Common myeloid progenitor, CD34-positive (primary cell): ENCODE results near the gene MYO1A.

Experiments used
- CTCF ChIA-PET: fragments of 350-600 bp; sonication (Branson Sonifier 250); formaldehyde crosslinking; loops from one replicate; lab custom pipeline; 2021; ENCODE audit warnings: antibody characterized with exemption; lab: Charles Lee
- POLR2A ChIA-PET: fragments of 350-600 bp; sonication (Branson Sonifier 250); formaldehyde crosslinking; loops from one replicate; lab custom pipeline; 2021; ENCODE audit warnings: antibody characterized with exemption; lab: Charles Lee
- DNase-seq, 3 donors: peaks; one replicate each; pipeline versions ENCODE4 v3.0.0 to v3.0.0-alpha.2; 2013
- H3K27ac ChIP-seq, 2 experiments: 1 replicate in 1 of 2; 2 replicates in 1 of 2; pipeline ENCODE4 v1.7.0; 2013; ENCODE audit warnings: inconsistent platforms in 2 of 2, low read length in 2 of 2, mild to moderate bottlenecking in 2 of 2, low read depth in 1 of 2, moderate library complexity in 1 of 2; ENCODE audit not compliant: severe bottlenecking in 2 of 2, insufficient read depth in 1 of 2, poor library complexity in 1 of 2
- H3K27me3 ChIP-seq, 5 experiments: replicated peaks in 2 of 5; 1 replicate in 3 of 5; 2 replicates in 2 of 5; pipeline versions ENCODE4 v1.6.1 to v1.7.0; 2013; ENCODE audit warnings: low read length in 4 of 5, mild to moderate bottlenecking in 2 of 5, moderate library complexity in 2 of 5, inconsistent platforms in 1 of 5; ENCODE audit not compliant: insufficient read depth in 5 of 5, control insufficient read depth in 4 of 5
- H3K36me3 ChIP-seq, 4 experiments: 1 replicate in 2 of 4; 2 replicates in 2 of 4; pipeline versions ENCODE4 v1.6.1 to v1.7.0; 2013; ENCODE audit warnings: low read length in 3 of 4, control low read depth in 1 of 4, mild to moderate bottlenecking in 1 of 4; ENCODE audit not compliant: control insufficient read depth in 4 of 4, insufficient read depth in 4 of 4
- H3K4me1 ChIP-seq, 4 experiments: 1 replicate in 3 of 4; 2 replicates in 1 of 4; pipeline versions ENCODE4 v1.6.1 to v1.7.1; 2013; ENCODE audit warnings: low read length in 3 of 4, mild to moderate bottlenecking in 3 of 4, control low read depth in 1 of 4, inconsistent platforms in 1 of 4, moderate library complexity in 1 of 4; ENCODE audit not compliant: control insufficient read depth in 4 of 4, insufficient read depth in 4 of 4; ENCODE audit errors: control extremely low read depth in 1 of 4
- H3K4me3 ChIP-seq, 7 experiments: 1 replicate in 4 of 7; 2 replicates in 3 of 7; pipeline versions ENCODE4 v1.5.1 to v1.7.0; 2013; ENCODE audit warnings: mild to moderate bottlenecking in 7 of 7, low read length in 6 of 7, moderate library complexity in 6 of 7, inconsistent platforms in 2 of 7, low read depth in 2 of 7, control low read depth in 1 of 7; ENCODE audit not compliant: insufficient read depth in 4 of 7, control insufficient read depth in 1 of 7; ENCODE audit errors: extremely low read depth in 1 of 7
- H3K9me3 ChIP-seq, 5 experiments: 1 replicate in 4 of 5; 2 replicates in 1 of 5; pipeline versions ENCODE4 v1.6.1 to v1.7.1; 2013; ENCODE audit warnings: low read length in 4 of 5, mild to moderate bottlenecking in 2 of 5, inconsistent platforms in 1 of 5, low read depth in 1 of 5, moderate library complexity in 1 of 5; ENCODE audit not compliant: control insufficient read depth in 4 of 5, insufficient read depth in 2 of 5; ENCODE audit errors: control extremely low read depth in 1 of 5
- WGBS: methylation state at CpG from one replicate; pipeline ENCODE4 v1.1.5; 2013; ENCODE audit not compliant: insufficient coverage; 5-methylcytosine and 5-hydroxymethylcytosine counted together

Gene MYO1A

GRCh38 chr12:57087691-57088353 lies 37.9 kb upstream of the MYO1A start:
- peak; percentile 89 to 96 (median 96) for DNase-seq
- no peaks in the 10 kb centered on the region for H3K27me3 ChIP-seq
- no peaks in the 10 kb centered on the region for H3K9me3 ChIP-seq
- peaks cover 3 to 40% (median 34%) of the 10 kb centered on the region in 4 experiments for H3K4me1 ChIP-seq
- ChIA-PET CTCF (interaction anchor here (0.6 to 27.7 kb wide), 6 partner anchors 10 to 36 kb away, joined by 3 to 835 read pairs (median 4); partner anchors contain the start of genes NEMP1 and STAT6), POLR2A (interaction anchor here (0.9 to 5.1 kb wide), 7 partner anchors 10 to 433 kb away, joined by 3 to 45 read pairs (median 7); partner anchors contain the start of genes DDIT3, NEMP1 and STAT6)
- H3K36me3 ChIP-seq = peaks cover 2 to 22% (median 15%) of the 10 kb centered on the region in 4 experiments
- 0% methylated on average over 26 of the region's 37 CpGs for WGBS
- peak overlapping the region; percentile 23 to 97 (median 84) for H3K4me3 ChIP-seq
- H3K27ac ChIP-seq = peak overlapping the region; percentile 95 to 99

DNA sequence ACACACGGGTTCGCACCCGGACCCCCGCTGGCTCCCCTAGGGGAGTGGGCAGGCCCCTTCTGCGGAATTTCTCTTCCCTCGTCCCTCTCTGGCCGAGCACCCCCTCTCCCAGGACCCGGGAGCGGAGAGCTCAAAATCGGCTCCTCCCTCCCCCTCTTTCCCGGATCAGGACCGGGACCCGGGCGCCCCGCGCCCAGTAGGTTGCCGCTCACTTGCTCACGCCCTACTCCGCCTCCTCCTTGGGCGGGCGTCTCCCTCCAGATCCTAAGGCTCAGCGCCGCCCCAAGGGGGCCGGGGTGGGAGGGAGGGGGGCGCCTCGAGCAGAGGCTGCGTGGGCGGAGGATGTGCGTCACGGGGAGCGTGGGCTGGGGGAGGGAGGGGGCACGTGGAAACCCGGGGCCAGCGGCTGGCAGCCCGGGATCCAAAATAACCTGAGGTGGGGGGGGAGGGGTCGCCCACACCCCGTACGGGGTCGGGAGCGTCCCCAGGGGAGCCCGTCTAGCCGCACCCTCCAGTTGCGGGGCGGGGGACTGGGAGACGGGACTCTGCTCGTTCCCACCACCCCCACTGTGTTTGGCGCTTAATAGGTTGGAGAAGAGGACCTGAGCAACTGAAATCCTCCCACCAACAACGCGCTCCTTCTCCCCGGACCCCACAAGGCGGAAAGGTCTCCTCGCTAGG lies 37.2 kb upstream of the MYO1A start:
- Histone ChIP-seq H3K27me3 (no peaks in the 10 kb centered on the region), H3K9me3 (no peaks in the 10 kb centered on the region), H3K4me3 (peak overlapping the region; percentile 65 to 97 (median 85)), H3K4me1 (peaks cover 3 to 40% (median 34%) of the 10 kb centered on the region in 4 experiments), H3K36me3 (peaks cover 2 to 16% (median 9%) of the 10 kb centered on the region in 4 experiments), H3K27ac (peak overlapping the region; percentile 95 to 99)
- POLR2A ChIA-PET = interaction anchor here (0.9 to 5.1 kb wide), 7 partner anchors 9 to 434 kb away, joined by 3 to 45 read pairs (median 7); partner anchors contain the start of genes DDIT3, NEMP1 and STAT6
- WGBS = 0% methylated on average over 19 of the region's 52 CpGs
- peak; percentile 89 to 95 (median 95) for DNase-seq
- CTCF ChIA-PET = interaction anchor here (1.2 to 27.7 kb wide), 5 partner anchors 11 to 36 kb away, joined by 3 to 835 read pairs (median 5); partner anchors contain the start of genes NEMP1 and STAT6

- H3K36me3 ChIP-seq = peaks cover 0 to 10% (median 4%) of the 10 kb centered on the region in 4 experiments
- 0% methylated on average over 6 of the region's 14 CpGs for WGBS
- no peaks in the 10 kb centered on the region for H3K9me3 ChIP-seq
- POLR2A ChIA-PET = interaction anchor here (3.7 to 5.1 kb wide), 2 partner anchors 9 to 25 kb away, joined by 42 to 45 read pairs; partner anchors contain the start of genes NEMP1 and STAT6
- peak overlapping the region; percentile 65 to 97 (median 85) for H3K4me3 ChIP-seq
- DNase-seq = peak; percentile 58 to 71 (median 65)
- H3K27me3 ChIP-seq = no peaks in the 10 kb centered on the region
- H3K27ac ChIP-seq = peak overlapping the region; percentile 95 to 99
- CTCF ChIA-PET = interaction anchor here (1.7 to 27.7 kb wide), 3 partner anchors 11 to 25 kb away, joined by 5 to 835 read pairs (median 17); partner anchors contain the start of genes NEMP1 and STAT6
- peaks cover 3 to 40% (median 34%) of the 10 kb centered on the region in 4 experiments for H3K4me1 ChIP-seq
Measured at GRCh38 chr12:57086493-57087009, 36.6 kb upstream of the MYO1A start.

DNA sequence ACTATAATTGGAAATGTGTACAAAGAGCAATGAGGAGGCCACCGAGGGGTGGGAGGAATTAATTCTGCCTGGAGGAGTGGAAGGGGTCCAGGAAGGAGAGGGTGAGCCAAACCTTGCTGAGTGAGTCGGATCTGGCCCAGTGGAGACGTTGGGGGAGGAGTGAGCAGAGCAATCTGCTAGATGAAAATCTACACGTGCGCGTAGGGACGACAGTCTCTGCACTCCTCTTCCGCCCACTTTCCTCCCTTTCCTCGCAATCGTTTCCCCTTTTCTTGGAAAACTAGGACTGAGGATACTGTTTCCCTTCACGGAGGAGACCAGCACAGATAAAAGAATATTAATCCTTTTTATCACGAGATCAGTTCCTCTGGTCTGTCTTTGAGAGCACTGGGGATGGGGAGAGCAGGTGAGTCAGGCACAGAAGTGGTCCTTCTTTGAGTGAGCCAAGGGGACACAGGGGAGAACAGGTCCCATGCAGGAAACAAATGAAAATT lies 36.1 kb upstream of the MYO1A start:
- DNase-seq = peak in 2 of 3 donors; percentile 27 to 39
- Histone ChIP-seq H3K27me3 (no peaks in the 10 kb centered on the region), H3K4me3 (peak overlapping the region; percentile 65 to 97 (median 85)), H3K27ac (peak overlapping the region; percentile 95 to 99), H3K4me1 (peaks cover 3 to 40% (median 34%) of the 10 kb centered on the region in 4 experiments), H3K36me3 (peaks cover 0 to 5% (median 2%) of the 10 kb centered on the region in 4 experiments), H3K9me3 (no peaks in the 10 kb centered on the region)
- ChIA-PET POLR2A (interaction anchor here (5.1 kb wide), 1 partner anchor 8 kb away, joined by 45 read pairs; the partner anchor contains the start of gene NEMP1), CTCF (interaction anchor here (1.7 to 29.8 kb wide), 4 partner anchors 12 to 26 kb away, joined by 5 to 835 read pairs (median 426); partner anchors contain the start of genes NAB2, NEMP1 and STAT6)
- 9% methylated on average over 10 of the region's 12 CpGs for WGBS

- Histone ChIP-seq H3K4me1 (peaks cover 7 to 31% (median 25%) of the 10 kb centered on the region in 4 experiments), H3K4me3 (no peak overlapping the region), H3K27ac (peak overlapping the region in 1 of 2 experiments; percentile 85), H3K9me3 (no peaks in the 10 kb centered on the region), H3K36me3 (peaks cover 0 to 2% (median under 1%) of the 10 kb centered on the region in 4 experiments), H3K27me3 (no peaks in the 10 kb centered on the region)
- POLR2A ChIA-PET = interaction anchor here (3.0 kb wide), 1 partner anchor 31 kb away, joined by 15 read pairs; the partner anchor contains the start of gene STAT6
- CTCF ChIA-PET = interaction anchor here (0.6 to 29.8 kb wide), 4 partner anchors 12 to 89 kb away, joined by 3 to 835 read pairs (median 20); partner anchors contain the start of genes NAB2 and STAT6
- no CpG with 5 or more reads among the region's 1 CpG for WGBS
- no peak for DNase-seq
Measured at GRCh38 chr12:57080855-57081254, 30.9 kb upstream of the MYO1A start.

- POLR2A ChIA-PET = interaction anchor here (0.6 to 4.8 kb wide), 3 partner anchors 9 to 443 kb away, joined by 3 to 45 read pairs (median 15); partner anchors contain the start of genes NAB2 and STAT6
Measured at GRCh38 chr12:57079821-57080220, 29.9 kb upstream of the MYO1A start.

More at GRCh38 chr12:57079821-57080220, 29.9 kb upstream of the MYO1A start:
- CTCF ChIA-PET = interaction anchor here (2.2 to 29.8 kb wide), 4 partner anchors 9 to 44 kb away, joined by 9 to 835 read pairs (median 24); partner anchors contain the start of genes NAB2 and STAT6
- H3K36me3 ChIP-seq = peaks cover 0 to 2% (median under 1%) of the 10 kb centered on the region in 4 experiments
- H3K4me3 ChIP-seq = peak overlapping the region in 3 of 7 experiments; percentile 50 to 56 (median 53)
- WGBS = no CpG with 5 or more reads among the region's 1 CpG
- DNase-seq = no peak
- peaks cover 7 to 27% (median 22%) of the 10 kb centered on the region in 4 experiments for H3K4me1 ChIP-seq
- H3K27ac ChIP-seq = peak overlapping the region in 1 of 2 experiments; percentile 85
- no peaks in the 10 kb centered on the region for H3K9me3 ChIP-seq
- no peaks in the 10 kb centered on the region for H3K27me3 ChIP-seq
